ENCODE data around the gene STAMBP. TPM values are rescaled to one million over a fixed set of nuclear protein-coding genes. Genes with fewer than 3 reads are reported as not detected.

Gene STAMBP
- total and polyA plus RNA-seq, 2 of the 13 experiments (the other 11 are each of a cell fraction or from before 2014, with no cell fraction given) = 49.6 to 53.2 TPM

GRCh38 chr2:73827018-73827417 lies 1.7 kb upstream of the STAMBP start:
- in situ Hi-C loops (cut with HindIII; ENCODE audit: extremely low pct_ligation_motif_present, low pct_unique_long_range_greater_than_20kb) = loop anchor here (25.0 kb wide), 1 partner anchor 310 kb away; the partner anchor contains the start of gene BOLA3
- no peaks in the 10 kb centered on the region for H3K9me3 ChIP-seq (ENCODE audit: low read length)
- H3K36me3 ChIP-seq (replicated peaks in 1 of 2; ENCODE audit: control insufficient read depth in 1 of 2, insufficient read depth in 2 of 2, low read length in 2 of 2) = peaks cover 1 to 9% of the 10 kb centered on the region in 2 experiments; a peak in 1 of 5 replicates
- ATAC-seq (no peak), DNase-seq (ENCODE audit: low spot score) (no peak), FAIRE-seq (no peak)
- H3K9ac ChIP-seq (ENCODE audit: insufficient read depth, low read depth, low read length) = no peak overlapping the region
- no peak overlapping the region for H3K4me2 ChIP-seq (ENCODE audit: low read depth, low read length)
- H4K20me1 ChIP-seq (ENCODE audit: insufficient read depth, low read length) = no peaks in the 10 kb centered on the region
- no TSS peak for BruUV-seq (replicated peaks)
- ChIA-PET CTCF (ENCODE audit: low intra/inter-chr PET ratio, low total read pairs) (interaction anchor here (1.5 kb wide), 1 partner anchor 321 kb away, joined by 5 read pairs; the partner anchor contains the start of gene BOLA3), POLR2A (interaction anchor here (0.6 to 1.2 kb wide), 6 partner anchors 16 to 352 kb away, joined by 3 to 8 read pairs (median 3); partner anchors contain the start of gene MOB1A)
- no peak overlapping the region for H3K27ac ChIP-seq (ENCODE audit: extremely low read length, insufficient read depth, low read length)
- intact Hi-C loops (cut with micrococcal nuclease; ENCODE audit: unreplicated experiment) = no loop called here
- no peaks in the 10 kb centered on the region; a peak in 1 of 5 replicates for H3K27me3 ChIP-seq (ENCODE audit: control insufficient read depth in 1 of 2, insufficient read depth in 2 of 2, low read length in 2 of 2)
- H3K4me3 ChIP-seq (replicated peaks in 1 of 3; ENCODE audit: insufficient read depth in 1 of 3, low read depth in 2 of 3, low read length in 3 of 3) = no peak overlapping the region
- peaks cover 31% of the 10 kb centered on the region for H3K4me1 ChIP-seq (ENCODE audit: insufficient read depth, low read length)
- WGBS (ENCODE audit: low lambda C conversion rate) = 30% methylated on average over 2 of the region's 2 CpGs
- H2AFZ ChIP-seq (ENCODE audit: low read length) = no peak overlapping the region
- H3K79me2 ChIP-seq (ENCODE audit: insufficient read depth, low read length) = peaks cover 21% of the 10 kb centered on the region
- no peak for TF ChIP-seq MLX (CRISPR knock-in tag; IDR thresholded peaks at IDR 0.05)
- TF ChIP-seq ATM (IDR thresholded peaks at IDR 0.05; ENCODE audit: borderline replicate concordance) = no peak
- peak; percentile 45 for TF ChIP-seq CTCF (CRISPR knock-in tag; IDR thresholded peaks at IDR 0.05)
- TF ChIP-seq SMC3 (IDR thresholded peaks at IDR 0.05; ENCODE audit: low read length) = peak; percentile 39; the same call in 1 of the 2 replicates
- TF ChIP-seq ZNF510 (CRISPR knock-in tag; IDR thresholded peaks at IDR 0.05; ENCODE audit: low read depth) = no peak
- no peak for TF ChIP-seq ZNF737 (CRISPR knock-in tag; IDR thresholded peaks at IDR 0.05; ENCODE audit: borderline replicate concordance)
- TF ChIP-seq, protein P1, sequence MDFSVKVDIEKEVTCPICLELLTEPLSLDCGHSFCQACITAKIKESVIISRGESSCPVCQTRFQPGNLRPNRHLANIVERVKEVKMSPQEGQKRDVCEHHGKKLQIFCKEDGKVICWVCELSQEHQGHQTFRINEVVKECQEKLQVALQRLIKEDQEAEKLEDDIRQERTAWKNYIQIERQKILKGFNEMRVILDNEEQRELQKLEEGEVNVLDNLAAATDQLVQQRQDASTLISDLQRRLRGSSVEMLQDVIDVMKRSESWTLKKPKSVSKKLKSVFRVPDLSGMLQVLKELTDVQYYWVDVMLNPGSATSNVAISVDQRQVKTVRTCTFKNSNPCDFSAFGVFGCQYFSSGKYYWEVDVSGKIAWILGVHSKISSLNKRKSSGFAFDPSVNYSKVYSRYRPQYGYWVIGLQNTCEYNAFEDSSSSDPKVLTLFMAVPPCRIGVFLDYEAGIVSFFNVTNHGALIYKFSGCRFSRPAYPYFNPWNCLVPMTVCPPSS (IDR thresholded peaks at IDR 0.05) = no peak
- no peak for TF ChIP-seq ZKSCAN5 (CRISPR knock-in tag; IDR thresholded peaks at IDR 0.05)
- TF ChIP-seq, protein P2, sequence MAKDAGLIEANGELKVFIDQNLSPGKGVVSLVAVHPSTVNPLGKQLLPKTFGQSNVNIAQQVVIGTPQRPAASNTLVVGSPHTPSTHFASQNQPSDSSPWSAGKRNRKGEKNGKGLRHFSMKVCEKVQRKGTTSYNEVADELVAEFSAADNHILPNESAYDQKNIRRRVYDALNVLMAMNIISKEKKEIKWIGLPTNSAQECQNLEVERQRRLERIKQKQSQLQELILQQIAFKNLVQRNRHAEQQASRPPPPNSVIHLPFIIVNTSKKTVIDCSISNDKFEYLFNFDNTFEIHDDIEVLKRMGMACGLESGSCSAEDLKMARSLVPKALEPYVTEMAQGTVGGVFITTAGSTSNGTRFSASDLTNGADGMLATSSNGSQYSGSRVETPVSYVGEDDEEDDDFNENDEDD (CRISPR knock-in tag; IDR thresholded peaks at IDR 0.05; ENCODE audit: borderline replicate concordance) = no peak
- TF ChIP-seq FOXA3 (CRISPR knock-in tag; IDR thresholded peaks at IDR 0.05) = 0 out of 2 replicates have a peak, but pooled peaks have one; percentile 20
- no peak for TF ChIP-seq YEATS2 (CRISPR knock-in tag; IDR thresholded peaks at IDR 0.05; ENCODE audit: borderline replicate concordance)
- no peak for TF ChIP-seq SNAI1 (CRISPR knock-in tag; IDR thresholded peaks at IDR 0.05; ENCODE audit: borderline replicate concordance)
- no peak for TF ChIP-seq ZFP90 (CRISPR knock-in tag; IDR thresholded peaks at IDR 0.05; ENCODE audit: borderline replicate concordance)
- no peak for TF ChIP-seq SNAPC4 (CRISPR knock-in tag; IDR thresholded peaks at IDR 0.05)
- TF ChIP-seq ETV6 (CRISPR knock-in tag; conservative IDR thresholded peaks at IDR 0.05) = no peak
